DOHH2 (cell line): Measurements from ENCODE around the gene CALHM4.

Experiments used
- H3F3A ChIP-seq: fragments of 200-600 bp; sonication (generic), shearing (Covaris generic); 2 replicates; pipeline ENCODE4 v1.6.0; 2016; ENCODE audit warnings: antibody characterized with exemption, mild to moderate bottlenecking; ENCODE audit not compliant: control insufficient read depth, insufficient read depth
- H3K27ac ChIP-seq: fragments of 200-600 bp; sonication (generic); 2 replicates; pipeline ENCODE4 v1.5.1; 2014; ENCODE audit warnings: low read depth, mild to moderate bottlenecking, low read length, moderate library complexity
- H3K27me3 ChIP-seq: fragments of 200-600 bp; sonication (generic); 2 replicates; pipeline ENCODE4 v1.6.1; 2014; ENCODE audit warnings: mild to moderate bottlenecking, low read length, mixed read lengths; ENCODE audit not compliant: control insufficient read depth
- H3K36me3 ChIP-seq: fragments of 200-600 bp; sonication (generic); 2 replicates; pipeline ENCODE4 v1.6.1; 2014; ENCODE audit warnings: mild to moderate bottlenecking, low read length, moderate library complexity, mixed read lengths; ENCODE audit not compliant: control insufficient read depth
- H3K4me1 ChIP-seq: fragments of 200-600 bp; sonication (generic); 2 replicates; pipeline ENCODE4 v1.6.1; 2014; ENCODE audit warnings: mild to moderate bottlenecking, low read length, mixed read lengths; ENCODE audit not compliant: control insufficient read depth
- H3K4me2 ChIP-seq: fragments of 200-600 bp; sonication (generic); 2 replicates; pipeline ENCODE4 v1.6.0; 2014; ENCODE audit warnings: mild to moderate bottlenecking, low read length, moderate library complexity
- H3K4me3 ChIP-seq: fragments of 200-600 bp; sonication (generic); 2 replicates; pipeline ENCODE4 v1.5.1; 2014; ENCODE audit warnings: mild to moderate bottlenecking, low read length, mixed read lengths
- H3K79me2 ChIP-seq: fragments of 200-600 bp; sonication (generic); 2 replicates; pipeline ENCODE4 v1.6.1; 2014; ENCODE audit warnings: mild to moderate bottlenecking, low read length, mixed read lengths; ENCODE audit not compliant: control insufficient read depth
- H3K9me2 ChIP-seq: fragments of 200-600 bp; sonication (generic); replicated peaks from 2 replicates; pipeline ENCODE4 v1.6.1; 2014; ENCODE audit warnings: mild to moderate bottlenecking, low read length, mixed read lengths; ENCODE audit not compliant: control insufficient read depth
- H3K9me3 ChIP-seq: fragments of 200-600 bp; sonication (generic); 2 replicates; pipeline ENCODE4 v1.6.1; 2014; ENCODE audit warnings: antibody characterized with exemption, low read length, mixed read lengths; ENCODE audit not compliant: control insufficient read depth, insufficient read depth
- H4K20me1 ChIP-seq: fragments of 200-600 bp; sonication (generic); 2 replicates; pipeline ENCODE4 v1.6.0; 2014; ENCODE audit warnings: low read depth, mild to moderate bottlenecking, antibody characterized with exemption, low read length, moderate library complexity; ENCODE audit not compliant: control insufficient read depth, insufficient read depth
- CTCF ChIP-seq: fragments of 200-600 bp; sonication (generic); IDR thresholded peaks from one replicate; pipeline ENCODE4 v1.5.1; 2014; ENCODE audit warnings: antibody characterized with exemption, mild to moderate bottlenecking, low read depth, low read length; ENCODE audit not compliant: poor library complexity, severe bottlenecking
- EZH2phosphoT487 ChIP-seq: fragments of 200-600 bp; sonication (generic); IDR thresholded peaks from 2 replicates; pipeline ENCODE4 v1.6.1; 2017; ENCODE audit warnings: borderline replicate concordance, mild to moderate bottlenecking, antibody characterized with exemption, low read length, moderate library complexity, mixed read lengths

Gene CALHM4

DNA sequence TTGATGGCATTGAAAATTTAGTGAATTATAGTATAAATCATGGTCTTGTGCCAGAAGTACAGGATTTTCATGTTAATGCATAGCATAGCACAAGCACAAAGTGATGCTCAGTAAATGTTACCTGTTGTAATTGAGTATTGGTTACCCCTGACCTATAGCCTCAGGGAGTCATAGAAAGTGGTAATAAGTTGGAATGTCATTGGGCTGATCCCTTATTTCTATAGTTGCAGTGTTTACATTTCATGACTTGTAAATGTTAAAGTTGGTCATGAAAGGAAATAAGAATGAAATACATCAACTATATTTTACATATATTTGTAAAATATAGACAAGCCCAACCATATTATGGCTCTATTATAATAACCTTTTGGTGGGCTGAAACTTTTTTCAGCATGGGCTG lies 24.8 kb downstream of the CALHM4 start:
- Histone ChIP-seq H3K79me2 (peaks cover 67% of the 10 kb centered on the region), H4K20me1 (no peaks in the 10 kb centered on the region; the same call in 1 of the 2 replicates), H3K9me3 (no peaks in the 10 kb centered on the region), H3K27me3 (no peaks in the 10 kb centered on the region), H3K4me2 (no peak overlapping the region), H3K4me3 (no peak overlapping the region), H3K36me3 (peaks cover 81% of the 10 kb centered on the region), H3K4me1 (peaks cover 9% of the 10 kb centered on the region), H3K27ac (no peak overlapping the region), H3K9me2 (no peaks in the 10 kb centered on the region), H3F3A (no peaks in the 10 kb centered on the region)
- no peak for TF ChIP-seq CTCF
- TF ChIP-seq EZH2phosphoT487, result no peak

- Histone ChIP-seq H3K4me2 (no peak overlapping the region), H4K20me1 (no peaks in the 10 kb centered on the region; the same call in 1 of the 2 replicates), H3K4me3 (no peak overlapping the region), H3K4me1 (peaks cover under 1% of the 10 kb centered on the region; the same call in 1 of the 2 replicates), H3F3A (no peaks in the 10 kb centered on the region), H3K79me2 (peaks cover 59% of the 10 kb centered on the region), H3K27me3 (no peaks in the 10 kb centered on the region), H3K27ac (no peak overlapping the region), H3K36me3 (peaks cover 78% of the 10 kb centered on the region), H3K9me3 (no peaks in the 10 kb centered on the region), H3K9me2 (no peaks in the 10 kb centered on the region)
- no peak for TF ChIP-seq EZH2phosphoT487
- TF ChIP-seq CTCF, result no peak
Measured at GRCh38 chr6:116579143-116579542, 25.6 kb downstream of the CALHM4 start.

DNA sequence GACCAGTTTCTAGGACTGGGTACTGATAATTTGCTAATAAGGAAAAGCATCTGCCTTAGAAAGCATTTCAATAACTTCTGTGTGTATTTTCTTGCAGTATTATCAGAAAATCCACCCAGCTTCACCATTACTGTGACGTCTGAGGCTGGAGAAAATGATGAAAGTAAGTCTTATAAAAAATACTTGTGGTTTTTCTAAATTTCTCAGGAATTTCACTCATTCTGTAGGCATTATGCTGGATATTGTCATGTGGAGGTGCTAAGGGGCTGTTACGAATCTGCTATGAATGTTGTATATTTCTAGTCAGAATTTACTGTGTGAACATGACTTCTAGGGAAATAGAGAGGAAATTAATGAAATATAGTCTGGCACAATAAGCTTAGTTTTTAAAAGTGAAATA lies 26.6 kb downstream of the CALHM4 start:
- H3K4me2 ChIP-seq, result no peak overlapping the region
- no peak for TF ChIP-seq CTCF
- TF ChIP-seq EZH2phosphoT487, result no peak

GRCh38 chr6:116586276-116586675 lies 32.7 kb downstream of the CALHM4 start:
- Histone ChIP-seq H3K4me2 (no peak overlapping the region), H3K27me3 (no peaks in the 10 kb centered on the region), H3K36me3 (peaks cover 65% of the 10 kb centered on the region), H4K20me1 (no peaks in the 10 kb centered on the region), H3F3A (no peaks in the 10 kb centered on the region; the same call in 1 of the 2 replicates), H3K9me3 (no peaks in the 10 kb centered on the region), H3K27ac (no peak overlapping the region), H3K79me2 (no peaks in the 10 kb centered on the region), H3K4me3 (no peak overlapping the region), H3K4me1 (no peaks in the 10 kb centered on the region), H3K9me2 (no peaks in the 10 kb centered on the region)
- TF ChIP-seq EZH2phosphoT487 (no peak), CTCF (no peak)

More for the DNA sequence above, 26.6 kb downstream of the CALHM4 start:
- H3K9me3 ChIP-seq, result no peaks in the 10 kb centered on the region
- H3K36me3 ChIP-seq, result peaks cover 79% of the 10 kb centered on the region
- H3K79me2 ChIP-seq, result peaks cover 48% of the 10 kb centered on the region
- H3K27ac ChIP-seq, result no peak overlapping the region
- H3K27me3 ChIP-seq, result no peaks in the 10 kb centered on the region
- no peaks in the 10 kb centered on the region for H3K9me2 ChIP-seq
- H3K4me1 ChIP-seq, result no peaks in the 10 kb centered on the region
- H3K4me3 ChIP-seq, result no peak overlapping the region
- H3F3A ChIP-seq, result no peaks in the 10 kb centered on the region
- no peaks in the 10 kb centered on the region for H4K20me1 ChIP-seq
